Astrocyte (in vitro differentiated cells and primary cell): ENCODE data around the gene LOXL4. TPM values are rescaled to one million over a fixed set of nuclear protein-coding genes. Genes with fewer than 3 reads are reported as not detected.

Experiments
- DNase-seq: peaks from one replicate; pipeline ENCODE4 v3.0.0-alpha.2; 2010; ENCODE audit warnings: low read depth
- FAIRE-seq: peaks from 2 replicates; lab custom pipeline; 2011; peaks lifted over from hg19 to GRCh38; lab: Jason Lieb, UNC
- H2AFZ ChIP-seq: 2 replicates; pipeline ENCODE4 v1.6.0; 2012; ENCODE audit warnings: low read depth, low read length, inconsistent platforms
- H3K27ac ChIP-seq: 2 replicates; pipeline ENCODE4 v1.5.1; 2011; ENCODE audit warnings: low read depth, low read length, inconsistent platforms
- H3K27me3 ChIP-seq: 2 replicates; pipeline ENCODE4 v1.6.0; 2011; ENCODE audit warnings: low read length, inconsistent platforms; ENCODE audit not compliant: insufficient read depth
- H3K36me3 ChIP-seq: 2 replicates; pipeline ENCODE4 v1.5.1; 2011; ENCODE audit warnings: low read length, inconsistent platforms; ENCODE audit not compliant: insufficient read depth
- H3K4me1 ChIP-seq: 2 replicates; pipeline ENCODE4 v1.5.1; 2011; ENCODE audit warnings: low read length, inconsistent platforms; ENCODE audit not compliant: insufficient read depth
- H3K4me2 ChIP-seq: 2 replicates; pipeline ENCODE4 v1.6.0; 2012; ENCODE audit warnings: low read length, inconsistent platforms
- H3K4me3 ChIP-seq: 2 replicates; pipeline ENCODE4 v1.5.1; 2011; ENCODE audit warnings: low read depth, mild to moderate bottlenecking, low read length, inconsistent platforms; ENCODE audit not compliant: insufficient read depth
- H3K79me2 ChIP-seq: 2 replicates; pipeline ENCODE4 v1.6.0; 2012; ENCODE audit warnings: mild to moderate bottlenecking, low read length, inconsistent platforms; ENCODE audit not compliant: insufficient read depth
- H3K9ac ChIP-seq: 2 replicates; pipeline ENCODE4 v1.6.0; 2012; ENCODE audit warnings: mild to moderate bottlenecking, low read length, inconsistent platforms
- H3K9me3 ChIP-seq: 2 replicates; pipeline ENCODE4 v1.5.1; 2012; ENCODE audit warnings: low read depth, mild to moderate bottlenecking, low read length, inconsistent platforms; ENCODE audit not compliant: insufficient read depth
- H4K20me1 ChIP-seq: 2 replicates; pipeline ENCODE4 v1.6.0; 2012; ENCODE audit warnings: low read length, inconsistent platforms; ENCODE audit not compliant: insufficient read depth
- H3K27ac Mint-ChIP-seq: one replicate; pipeline ENCODE4 v1.8.0; 2021; ENCODE audit warnings: mild to moderate bottlenecking, mixed read lengths; ENCODE audit not compliant: unreplicated experiment
- H3K27me3 Mint-ChIP-seq: one replicate; pipeline ENCODE4 v1.8.0; 2021; ENCODE audit warnings: low read depth, mixed read lengths; ENCODE audit not compliant: unreplicated experiment
- H3K36me3 Mint-ChIP-seq: one replicate; pipeline ENCODE4 v1.8.0; 2021; ENCODE audit warnings: low read depth, mixed read lengths; ENCODE audit not compliant: unreplicated experiment
- H3K4me1 Mint-ChIP-seq: one replicate; pipeline ENCODE4 v1.8.0; 2021; ENCODE audit warnings: low read depth, mixed read lengths; ENCODE audit not compliant: unreplicated experiment
- H3K4me3 Mint-ChIP-seq: one replicate; pipeline ENCODE4 v1.8.0; 2021; ENCODE audit warnings: mild to moderate bottlenecking, moderate library complexity, mixed read lengths; ENCODE audit not compliant: unreplicated experiment
- H3K9me3 Mint-ChIP-seq: one replicate; pipeline ENCODE4 v1.8.0; 2021; ENCODE audit warnings: mild to moderate bottlenecking, mixed read lengths; ENCODE audit not compliant: unreplicated experiment
- CTCF ChIP-seq: IDR thresholded peaks from 2 replicates; pipeline ENCODE4 v1.5.1; 2011; ENCODE audit warnings: low read depth, mild to moderate bottlenecking, inconsistent platforms, low read length, moderate library complexity; ENCODE audit not compliant: insufficient read depth
- EZH2 ChIP-seq: IDR thresholded peaks from 2 replicates; pipeline ENCODE4 v1.6.1; 2012; ENCODE audit warnings: mild to moderate bottlenecking, low read length, inconsistent platforms; ENCODE audit not compliant: insufficient read depth
- total RNA-seq: library from RNA; stranded (reverse); gene quantifications from 2 replicates; pipeline ENCODE4 v1.2.1, GENCODE V29; 2021

Gene LOXL4
- total RNA-seq, 1 donor from 2014 or later = 26.6 TPM

GRCh38 chr10:98249134-98249533, 18.9 kb downstream of the LOXL4 start:
- no peaks in the 10 kb centered on the region for H3K27me3 ChIP-seq
- no peaks in the 10 kb centered on the region for H3K79me2 ChIP-seq
- H3K9me3 Mint-ChIP-seq = no peaks in the 10 kb centered on the region
- H3K27ac ChIP-seq = no peak overlapping the region
- TF ChIP-seq EZH2 (no peak), CTCF (no peak)
- no peak overlapping the region for H3K9ac ChIP-seq
- FAIRE-seq (no peak), DNase-seq (no peak)
- H3K9me3 ChIP-seq = no peaks in the 10 kb centered on the region
- H3K36me3 Mint-ChIP-seq = peaks cover 28% of the 10 kb centered on the region
- no peak overlapping the region for H3K4me2 ChIP-seq
- H2AFZ ChIP-seq = no peak overlapping the region
- H3K4me1 ChIP-seq = peaks cover 11% of the 10 kb centered on the region
- H3K4me1 Mint-ChIP-seq = peaks cover 13% of the 10 kb centered on the region
- peaks cover 10% of the 10 kb centered on the region for H3K36me3 ChIP-seq
- H3K4me3 ChIP-seq = no peak overlapping the region
- H4K20me1 ChIP-seq = no peaks in the 10 kb centered on the region
- no peak overlapping the region for H3K27ac Mint-ChIP-seq
- H3K4me3 Mint-ChIP-seq = no peak overlapping the region
- H3K27me3 Mint-ChIP-seq = no peaks in the 10 kb centered on the region

GRCh38 chr10:98248018-98248417, 20.0 kb downstream of the LOXL4 start:
- Mint-ChIP-seq H3K4me3 (no peak overlapping the region), H3K27me3 (no peaks in the 10 kb centered on the region), H3K36me3 (peaks cover 30% of the 10 kb centered on the region), H3K4me1 (peaks cover 13% of the 10 kb centered on the region), H3K9me3 (no peaks in the 10 kb centered on the region), H3K27ac (no peak overlapping the region)
- FAIRE-seq (no peak), DNase-seq (no peak)
- Histone ChIP-seq H4K20me1 (no peaks in the 10 kb centered on the region), H3K27me3 (no peaks in the 10 kb centered on the region), H3K4me1 (peaks cover 11% of the 10 kb centered on the region), H3K9me3 (no peaks in the 10 kb centered on the region), H3K36me3 (peaks cover 16% of the 10 kb centered on the region), H3K9ac (no peak overlapping the region), H3K4me3 (no peak overlapping the region), H2AFZ (no peak overlapping the region), H3K79me2 (no peaks in the 10 kb centered on the region), H3K4me2 (no peak overlapping the region), H3K27ac (no peak overlapping the region)
- no peak for TF ChIP-seq EZH2
- TF ChIP-seq CTCF = no peak

- Mint-ChIP-seq H3K27me3 (no peaks in the 10 kb centered on the region), H3K4me3 (no peak overlapping the region), H3K4me1 (peaks cover 13% of the 10 kb centered on the region), H3K27ac (peak overlapping the region; percentile 84), H3K9me3 (no peaks in the 10 kb centered on the region), H3K36me3 (peaks cover 27% of the 10 kb centered on the region)
- H3K4me1 ChIP-seq = peaks cover 11% of the 10 kb centered on the region
- no peaks in the 10 kb centered on the region for H3K79me2 ChIP-seq
- H3K4me3 ChIP-seq = no peak overlapping the region
- TF ChIP-seq EZH2 = no peak
- TF ChIP-seq CTCF = no peak
- FAIRE-seq (no peak), DNase-seq (peak; percentile 84)
- H3K9ac ChIP-seq = peak overlapping the region; percentile 38
- no peaks in the 10 kb centered on the region for H3K9me3 ChIP-seq
- H3K4me2 ChIP-seq = peak overlapping the region; percentile 23
- H3K36me3 ChIP-seq = peaks cover 16% of the 10 kb centered on the region
- H2AFZ ChIP-seq = no peak overlapping the region
- no peaks in the 10 kb centered on the region for H4K20me1 ChIP-seq
- no peaks in the 10 kb centered on the region for H3K27me3 ChIP-seq
- peak overlapping the region; percentile 19 for H3K27ac ChIP-seq
Measured at GRCh38 chr10:98246911-98247805, 20.8 kb downstream of the LOXL4 start.
